ENCODE measurements around the gene SMU1. TPM values are rescaled to one million over a fixed set of nuclear protein-coding genes. Genes with fewer than 3 reads are reported as not detected.
A peak's percentile ranks its signal among the peaks of the same experiment; 100 is the strongest.

Gene SMU1
- total and polyA plus RNA-seq, 2 of the 13 experiments (the other 11 are each of a cell fraction or from before 2014, with no cell fraction given): 12.9 to 36.6 TPM

DNA sequence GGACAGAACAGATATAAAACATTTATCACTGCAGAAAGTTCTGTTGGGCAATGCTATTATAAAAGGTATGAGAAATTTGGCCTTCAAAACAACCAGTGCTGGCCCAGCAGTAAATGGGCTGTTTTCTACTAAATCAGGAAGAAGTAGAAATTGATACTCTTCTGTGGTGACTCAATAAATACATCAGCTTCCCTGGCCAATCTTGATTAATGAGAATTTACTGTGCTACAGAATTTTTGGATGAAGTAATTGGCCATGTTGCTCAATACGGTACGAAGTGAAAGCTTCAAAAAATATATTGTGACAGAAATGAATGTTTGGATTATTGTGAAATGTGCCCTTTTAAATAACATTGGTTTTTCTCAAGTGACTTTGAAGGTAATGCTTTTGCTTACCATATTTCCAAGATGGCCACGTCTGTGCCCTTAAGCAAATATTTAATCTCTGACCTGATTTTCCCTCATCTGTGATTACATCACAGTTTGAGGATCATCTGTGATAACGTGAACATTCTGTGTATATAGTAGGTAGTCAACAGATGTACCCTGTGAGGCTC lies 47.2 kb downstream of the SMU1 start (continued):
- TF ChIP-seq, protein P1, sequence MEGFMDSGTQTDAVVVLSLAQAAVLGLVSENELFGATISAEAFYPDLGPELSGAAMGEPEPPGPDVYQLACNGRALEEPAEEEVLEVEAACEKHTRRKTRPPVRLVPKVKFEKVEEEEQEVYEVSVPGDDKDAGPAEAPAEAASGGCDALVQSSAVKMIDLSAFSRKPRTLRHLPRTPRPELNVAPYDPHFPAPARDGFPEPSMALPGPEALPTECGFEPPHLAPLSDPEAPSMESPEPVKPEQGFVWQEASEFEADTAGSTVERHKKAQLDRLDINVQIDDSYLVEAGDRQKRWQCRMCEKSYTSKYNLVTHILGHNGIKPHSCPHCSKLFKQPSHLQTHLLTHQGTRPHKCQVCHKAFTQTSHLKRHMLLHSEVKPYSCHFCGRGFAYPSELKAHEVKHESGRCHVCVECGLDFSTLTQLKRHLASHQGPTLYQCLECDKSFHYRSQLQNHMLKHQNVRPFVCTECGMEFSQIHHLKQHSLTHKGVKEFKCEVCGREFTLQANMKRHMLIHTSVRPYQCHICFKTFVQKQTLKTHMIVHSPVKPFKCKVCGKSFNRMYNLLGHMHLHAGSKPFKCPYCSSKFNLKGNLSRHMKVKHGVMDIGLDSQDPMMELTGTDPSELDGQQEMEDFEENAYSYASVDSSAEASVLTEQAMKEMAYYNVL (CRISPR knock-in tag; IDR thresholded peaks at IDR 0.05; ENCODE audit: borderline replicate concordance): no peak
- TF ChIP-seq, protein P2, sequence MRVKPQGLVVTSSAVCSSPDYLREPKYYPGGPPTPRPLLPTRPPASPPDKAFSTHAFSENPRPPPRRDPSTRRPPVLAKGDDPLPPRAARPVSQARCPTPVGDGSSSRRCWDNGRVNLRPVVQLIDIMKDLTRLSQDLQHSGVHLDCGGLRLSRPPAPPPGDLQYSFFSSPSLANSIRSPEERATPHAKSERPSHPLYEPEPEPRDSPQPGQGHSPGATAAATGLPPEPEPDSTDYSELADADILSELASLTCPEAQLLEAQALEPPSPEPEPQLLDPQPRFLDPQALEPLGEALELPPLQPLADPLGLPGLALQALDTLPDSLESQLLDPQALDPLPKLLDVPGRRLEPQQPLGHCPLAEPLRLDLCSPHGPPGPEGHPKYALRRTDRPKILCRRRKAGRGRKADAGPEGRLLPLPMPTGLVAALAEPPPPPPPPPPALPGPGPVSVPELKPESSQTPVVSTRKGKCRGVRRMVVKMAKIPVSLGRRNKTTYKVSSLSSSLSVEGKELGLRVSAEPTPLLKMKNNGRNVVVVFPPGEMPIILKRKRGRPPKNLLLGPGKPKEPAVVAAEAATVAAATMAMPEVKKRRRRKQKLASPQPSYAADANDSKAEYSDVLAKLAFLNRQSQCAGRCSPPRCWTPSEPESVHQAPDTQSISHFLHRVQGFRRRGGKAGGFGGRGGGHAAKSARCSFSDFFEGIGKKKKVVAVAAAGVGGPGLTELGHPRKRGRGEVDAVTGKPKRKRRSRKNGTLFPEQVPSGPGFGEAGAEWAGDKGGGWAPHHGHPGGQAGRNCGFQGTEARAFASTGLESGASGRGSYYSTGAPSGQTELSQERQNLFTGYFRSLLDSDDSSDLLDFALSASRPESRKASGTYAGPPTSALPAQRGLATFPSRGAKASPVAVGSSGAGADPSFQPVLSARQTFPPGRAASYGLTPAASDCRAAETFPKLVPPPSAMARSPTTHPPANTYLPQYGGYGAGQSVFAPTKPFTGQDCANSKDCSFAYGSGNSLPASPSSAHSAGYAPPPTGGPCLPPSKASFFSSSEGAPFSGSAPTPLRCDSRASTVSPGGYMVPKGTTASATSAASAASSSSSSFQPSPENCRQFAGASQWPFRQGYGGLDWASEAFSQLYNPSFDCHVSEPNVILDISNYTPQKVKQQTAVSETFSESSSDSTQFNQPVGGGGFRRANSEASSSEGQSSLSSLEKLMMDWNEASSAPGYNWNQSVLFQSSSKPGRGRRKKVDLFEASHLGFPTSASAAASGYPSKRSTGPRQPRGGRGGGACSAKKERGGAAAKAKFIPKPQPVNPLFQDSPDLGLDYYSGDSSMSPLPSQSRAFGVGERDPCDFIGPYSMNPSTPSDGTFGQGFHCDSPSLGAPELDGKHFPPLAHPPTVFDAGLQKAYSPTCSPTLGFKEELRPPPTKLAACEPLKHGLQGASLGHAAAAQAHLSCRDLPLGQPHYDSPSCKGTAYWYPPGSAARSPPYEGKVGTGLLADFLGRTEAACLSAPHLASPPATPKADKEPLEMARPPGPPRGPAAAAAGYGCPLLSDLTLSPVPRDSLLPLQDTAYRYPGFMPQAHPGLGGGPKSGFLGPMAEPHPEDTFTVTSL (CRISPR knock-in tag; IDR thresholded peaks at IDR 0.05; ENCODE audit: borderline replicate concordance): 0 out of 2 replicates have a peak, but pooled peaks have one; percentile 38
- TF ChIP-seq ZNF607 (CRISPR knock-in tag; IDR thresholded peaks at IDR 0.05; ENCODE audit: borderline replicate concordance): no peak
- TF ChIP-seq, protein P3, sequence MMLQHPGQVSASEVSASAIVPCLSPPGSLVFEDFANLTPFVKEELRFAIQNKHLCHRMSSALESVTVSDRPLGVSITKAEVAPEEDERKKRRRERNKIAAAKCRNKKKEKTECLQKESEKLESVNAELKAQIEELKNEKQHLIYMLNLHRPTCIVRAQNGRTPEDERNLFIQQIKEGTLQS (CRISPR knock-in tag; IDR thresholded peaks at IDR 0.05): no peak
- no peak for TF ChIP-seq ZNF672 (CRISPR knock-in tag; IDR thresholded peaks at IDR 0.05)
- TF ChIP-seq JDP2 (CRISPR knock-in tag; IDR thresholded peaks at IDR 0.05; ENCODE audit: borderline replicate concordance): no peak
- no peak for TF ChIP-seq THYN1 (CRISPR knock-in tag; IDR thresholded peaks at IDR 0.05; ENCODE audit: borderline replicate concordance, low read depth)
- no peak for TF ChIP-seq ZFP82 (CRISPR knock-in tag; IDR thresholded peaks at IDR 0.05; ENCODE audit: borderline replicate concordance)
- TF ChIP-seq ZNF629 (CRISPR knock-in tag; conservative IDR thresholded peaks at IDR 0.05): no peak
- TF ChIP-seq PHB2 (IDR thresholded peaks at IDR 0.05; ENCODE audit: partially characterized antibody): no peak
- peak in 1 of 2 experiments; percentile 42; a peak in 1 of 4 replicates for TF ChIP-seq KLF16 (CRISPR knock-in tag; IDR thresholded peaks at IDR 0.05)
- TF ChIP-seq ZBTB21 (CRISPR knock-in tag; IDR thresholded peaks at IDR 0.05): peak; percentile 77; the same call in 1 of the 2 replicates
- TF ChIP-seq, protein P4, sequence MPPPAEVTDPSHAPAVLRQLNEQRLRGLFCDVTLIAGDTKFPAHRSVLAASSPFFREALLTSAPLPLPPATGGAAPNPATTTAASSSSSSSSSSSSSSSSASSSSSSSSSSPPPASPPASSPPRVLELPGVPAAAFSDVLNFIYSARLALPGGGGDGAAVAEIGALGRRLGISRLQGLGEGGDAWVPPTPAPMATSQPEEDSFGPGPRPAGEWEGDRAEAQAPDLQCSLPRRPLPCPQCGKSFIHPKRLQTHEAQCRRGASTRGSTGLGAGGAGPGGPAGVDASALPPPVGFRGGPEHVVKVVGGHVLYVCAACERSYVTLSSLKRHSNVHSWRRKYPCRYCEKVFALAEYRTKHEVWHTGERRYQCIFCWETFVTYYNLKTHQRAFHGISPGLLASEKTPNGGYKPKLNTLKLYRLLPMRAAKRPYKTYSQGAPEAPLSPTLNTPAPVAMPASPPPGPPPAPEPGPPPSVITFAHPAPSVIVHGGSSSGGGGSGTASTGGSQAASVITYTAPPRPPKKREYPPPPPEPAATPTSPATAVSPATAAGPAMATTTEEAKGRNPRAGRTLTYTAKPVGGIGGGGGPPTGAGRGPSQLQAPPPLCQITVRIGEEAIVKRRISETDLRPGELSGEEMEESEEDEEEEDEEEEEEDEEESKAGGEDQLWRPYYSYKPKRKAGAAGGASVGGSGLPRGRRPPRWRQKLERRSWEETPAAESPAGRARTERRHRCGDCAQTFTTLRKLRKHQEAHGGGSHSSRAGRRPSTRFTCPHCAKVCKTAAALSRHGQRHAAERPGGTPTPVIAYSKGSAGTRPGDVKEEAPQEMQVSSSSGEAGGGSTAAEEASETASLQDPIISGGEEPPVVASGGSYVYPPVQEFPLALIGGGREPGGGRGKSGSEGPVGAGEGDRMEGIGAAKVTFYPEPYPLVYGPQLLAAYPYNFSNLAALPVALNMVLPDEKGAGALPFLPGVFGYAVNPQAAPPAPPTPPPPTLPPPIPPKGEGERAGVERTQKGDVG (CRISPR knock-in tag; IDR thresholded peaks at IDR 0.05; ENCODE audit: borderline replicate concordance): no peak
- TF ChIP-seq, protein P5, sequence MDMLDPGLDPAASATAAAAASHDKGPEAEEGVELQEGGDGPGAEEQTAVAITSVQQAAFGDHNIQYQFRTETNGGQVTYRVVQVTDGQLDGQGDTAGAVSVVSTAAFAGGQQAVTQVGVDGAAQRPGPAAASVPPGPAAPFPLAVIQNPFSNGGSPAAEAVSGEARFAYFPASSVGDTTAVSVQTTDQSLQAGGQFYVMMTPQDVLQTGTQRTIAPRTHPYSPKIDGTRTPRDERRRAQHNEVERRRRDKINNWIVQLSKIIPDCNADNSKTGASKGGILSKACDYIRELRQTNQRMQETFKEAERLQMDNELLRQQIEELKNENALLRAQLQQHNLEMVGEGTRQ (IDR thresholded peaks at IDR 0.05; ENCODE audit: low read depth, low read length): no peak
- TF ChIP-seq, protein P5 (CRISPR knock-in tag; IDR thresholded peaks at IDR 0.05; ENCODE audit: borderline replicate concordance): no peak
